Skeletal muscle satellite cell (primary cell): ENCODE results near the gene ADGRG7.

Source experiments
- H3K27me3 ChIP-seq: 2 replicates; pipeline ENCODE4 v1.7.0; 2013; ENCODE audit warnings: low read length; ENCODE audit not compliant: control insufficient read depth, insufficient read depth
- H3K36me3 ChIP-seq: 2 replicates; pipeline ENCODE4 v1.7.0; 2013; ENCODE audit warnings: mild to moderate bottlenecking, control low read depth, low read length; ENCODE audit not compliant: insufficient read depth
- H3K4me1 ChIP-seq: 2 replicates; pipeline ENCODE4 v1.7.0; 2013; ENCODE audit warnings: low read length; ENCODE audit not compliant: control insufficient read depth, insufficient read depth
- H3K4me2 ChIP-seq: 2 replicates; pipeline ENCODE4 v1.7.0; 2013; ENCODE audit warnings: mild to moderate bottlenecking, low read length
- H3K4me3 ChIP-seq: 2 replicates; pipeline ENCODE4 v1.7.0; 2013; ENCODE audit warnings: low read length
- H3K9ac ChIP-seq: 2 replicates; pipeline ENCODE4 v1.7.0; 2013; ENCODE audit warnings: mild to moderate bottlenecking, low read depth, low read length, moderate library complexity
- H3K9me3 ChIP-seq: replicated peaks from 2 replicates; pipeline ENCODE4 v1.7.0; 2013; ENCODE audit warnings: mild to moderate bottlenecking, control low read depth, low read length

ADGRG7 gene

GRCh38 chr3:100693225-100693624, 83.8 kb downstream of the ADGRG7 start:
- Histone ChIP-seq H3K9me3 (no peaks in the 10 kb centered on the region), H3K4me2 (no peak overlapping the region), H3K36me3 (no peaks in the 10 kb centered on the region), H3K4me1 (no peaks in the 10 kb centered on the region), H3K27me3 (peaks cover 7% of the 10 kb centered on the region), H3K4me3 (no peak overlapping the region), H3K9ac (no peak overlapping the region)

- H3K9me3 ChIP-seq, result no peaks in the 10 kb centered on the region
- no peak overlapping the region for H3K9ac ChIP-seq
- no peak overlapping the region for H3K4me3 ChIP-seq
- H3K27me3 ChIP-seq, result peaks cover 15% of the 10 kb centered on the region
- H3K4me1 ChIP-seq, result no peaks in the 10 kb centered on the region
- H3K36me3 ChIP-seq, result no peaks in the 10 kb centered on the region
- no peak overlapping the region for H3K4me2 ChIP-seq
Measured at GRCh38 chr3:100695696-100696095, 86.3 kb downstream of the ADGRG7 start.

- H3K4me2 ChIP-seq, result no peak overlapping the region
- H3K9ac ChIP-seq, result no peak overlapping the region
- no peaks in the 10 kb centered on the region for H3K36me3 ChIP-seq
- peaks cover 15% of the 10 kb centered on the region for H3K27me3 ChIP-seq
- H3K4me3 ChIP-seq, result no peak overlapping the region
- no peaks in the 10 kb centered on the region for H3K4me1 ChIP-seq
- H3K9me3 ChIP-seq, result no peaks in the 10 kb centered on the region
Measured at GRCh38 chr3:100696161-100696560, 86.8 kb downstream of the ADGRG7 start.

- Histone ChIP-seq H3K27me3 (peaks cover 15% of the 10 kb centered on the region), H3K4me1 (no peaks in the 10 kb centered on the region), H3K9ac (no peak overlapping the region), H3K4me3 (no peak overlapping the region), H3K9me3 (no peaks in the 10 kb centered on the region), H3K4me2 (no peak overlapping the region), H3K36me3 (no peaks in the 10 kb centered on the region)
Measured at GRCh38 chr3:100697172-100697571, 87.8 kb downstream of the ADGRG7 start.

DNA sequence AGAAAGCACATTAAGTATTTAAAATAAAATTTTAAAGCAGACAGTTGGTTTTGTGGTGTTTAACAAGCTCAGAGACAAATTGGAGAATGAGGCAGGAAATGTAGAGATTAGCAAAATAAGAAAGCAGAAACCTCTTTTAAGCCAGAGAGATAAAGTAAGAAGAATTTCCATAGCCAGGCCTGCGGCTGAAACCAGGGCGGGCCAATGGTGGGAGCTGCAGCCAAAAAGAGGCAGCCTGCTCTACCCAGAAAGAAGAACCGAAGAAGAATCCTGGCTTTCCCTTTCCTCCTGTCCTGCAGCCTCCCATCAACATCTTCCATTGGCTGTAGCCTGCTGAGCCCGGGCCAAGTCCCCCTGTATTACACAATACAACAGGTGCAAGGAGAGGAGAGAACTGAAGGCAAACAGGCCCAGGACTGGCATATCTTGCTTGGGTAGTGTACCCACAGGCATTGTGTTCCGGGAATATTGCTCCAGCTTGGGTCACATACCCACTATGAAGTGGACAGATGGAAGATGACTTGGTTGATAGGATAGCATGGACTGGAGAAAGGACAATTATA, 88.4 kb downstream of the ADGRG7 start:
- H3K9me3 ChIP-seq, result no peaks in the 10 kb centered on the region
- H3K9ac ChIP-seq, result no peak overlapping the region
- no peaks in the 10 kb centered on the region for H3K4me1 ChIP-seq
- no peak overlapping the region for H3K4me2 ChIP-seq
- no peaks in the 10 kb centered on the region for H3K36me3 ChIP-seq
- peaks cover 15% of the 10 kb centered on the region for H3K27me3 ChIP-seq
- no peak overlapping the region for H3K4me3 ChIP-seq

DNA sequence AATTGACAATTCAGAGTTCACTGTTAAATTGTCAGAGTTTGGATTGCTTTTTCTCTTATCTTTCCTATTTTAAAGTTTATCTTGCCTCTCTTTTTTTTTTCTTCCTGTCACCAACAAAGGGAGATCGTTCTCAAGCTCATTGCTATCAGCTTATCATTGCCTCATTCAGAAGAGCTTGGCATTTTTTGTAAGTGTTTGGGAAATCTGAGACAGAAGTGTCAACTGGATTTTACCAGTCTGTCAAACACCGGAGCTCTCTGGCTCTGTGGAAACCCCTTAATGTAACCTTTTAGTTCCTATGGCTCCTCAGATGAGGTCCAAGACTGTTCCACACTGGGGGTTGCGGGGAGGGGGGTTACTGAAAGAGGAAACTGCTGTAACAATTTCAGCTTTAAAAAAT, 89.3 kb downstream of the ADGRG7 start:
- no peak overlapping the region for H3K9ac ChIP-seq
- H3K4me2 ChIP-seq, result no peak overlapping the region
- H3K27me3 ChIP-seq, result peaks cover 13% of the 10 kb centered on the region
- H3K36me3 ChIP-seq, result no peaks in the 10 kb centered on the region
- H3K9me3 ChIP-seq, result no peaks in the 10 kb centered on the region
- no peaks in the 10 kb centered on the region for H3K4me1 ChIP-seq
- H3K4me3 ChIP-seq, result no peak overlapping the region

GRCh38 chr3:100700708-100701107, 91.3 kb downstream of the ADGRG7 start:
- Histone ChIP-seq H3K4me2 (no peak overlapping the region), H3K4me1 (no peaks in the 10 kb centered on the region), H3K4me3 (no peak overlapping the region), H3K27me3 (peaks cover 9% of the 10 kb centered on the region), H3K9me3 (no peaks in the 10 kb centered on the region), H3K36me3 (no peaks in the 10 kb centered on the region), H3K9ac (no peak overlapping the region)

DNA sequence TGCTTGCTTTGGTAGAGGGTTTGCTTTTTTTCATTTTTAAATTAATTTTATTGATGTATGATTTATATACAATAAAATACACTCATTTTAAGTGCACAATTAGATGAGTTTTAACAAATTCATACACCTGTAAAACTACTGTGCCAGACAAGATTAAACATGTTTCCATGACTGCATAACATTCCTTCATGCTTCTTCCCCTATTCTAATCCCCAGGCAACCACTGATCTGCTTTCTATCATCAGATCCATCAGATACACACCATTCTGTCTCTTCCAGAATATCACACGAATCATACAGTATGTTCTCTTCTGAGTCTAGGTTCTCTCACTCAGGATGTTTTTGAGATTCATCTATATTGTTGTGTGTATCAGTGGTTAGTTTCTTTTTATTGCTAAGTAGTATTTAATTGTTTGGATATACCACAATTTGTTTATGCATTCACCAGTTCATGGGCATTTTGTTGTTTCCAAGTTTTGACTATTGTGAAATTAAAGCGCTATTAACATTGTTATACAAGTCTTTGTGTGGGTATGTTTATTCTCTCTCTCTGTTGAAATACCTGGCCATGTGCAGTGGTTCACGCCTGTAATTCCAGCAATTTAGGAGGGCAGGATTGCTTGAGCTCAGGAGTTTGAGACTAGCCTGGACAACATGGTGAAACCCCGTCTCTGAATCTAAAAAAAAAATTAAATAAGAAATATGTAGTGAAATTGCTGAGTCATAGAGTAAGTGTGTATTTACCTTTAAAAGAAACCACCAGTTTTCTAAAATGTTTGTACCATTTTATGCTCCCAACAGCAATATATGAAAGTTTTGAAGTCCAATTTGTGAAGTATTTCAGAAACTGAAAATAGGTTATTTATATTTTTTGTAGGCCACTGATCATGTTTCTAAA, 92.9 kb downstream of the ADGRG7 start:
- no peak overlapping the region for H3K4me3 ChIP-seq

GRCh38 chr3:100702980-100703345, 93.6 kb downstream of the ADGRG7 start:
- peaks cover 9% of the 10 kb centered on the region for H3K27me3 ChIP-seq
- no peak overlapping the region for H3K9ac ChIP-seq
- no peaks in the 10 kb centered on the region for H3K9me3 ChIP-seq
- no peak overlapping the region for H3K4me3 ChIP-seq
- H3K36me3 ChIP-seq, result no peaks in the 10 kb centered on the region
- no peak overlapping the region for H3K4me2 ChIP-seq
- no peaks in the 10 kb centered on the region for H3K4me1 ChIP-seq

More for the DNA sequence above, 92.9 kb downstream of the ADGRG7 start:
- Histone ChIP-seq H3K9ac (no peak overlapping the region), H3K9me3 (no peaks in the 10 kb centered on the region), H3K4me1 (no peaks in the 10 kb centered on the region), H3K27me3 (peaks cover 9% of the 10 kb centered on the region), H3K36me3 (no peaks in the 10 kb centered on the region), H3K4me2 (no peak overlapping the region)

- Histone ChIP-seq H3K9ac (no peak overlapping the region), H3K36me3 (no peaks in the 10 kb centered on the region), H3K4me3 (no peak overlapping the region), H3K4me1 (peaks cover 5% of the 10 kb centered on the region), H3K27me3 (peaks cover 9% of the 10 kb centered on the region), H3K9me3 (no peaks in the 10 kb centered on the region), H3K4me2 (no peak overlapping the region)
Measured at GRCh38 chr3:100703865-100704264, 94.5 kb downstream of the ADGRG7 start.

GRCh38 chr3:100706365-100706764, 97.0 kb downstream of the ADGRG7 start:
- Histone ChIP-seq H3K9me3 (no peaks in the 10 kb centered on the region), H3K27me3 (no peaks in the 10 kb centered on the region), H3K4me1 (peaks cover 11% of the 10 kb centered on the region), H3K9ac (no peak overlapping the region), H3K36me3 (peaks cover 3% of the 10 kb centered on the region), H3K4me2 (no peak overlapping the region), H3K4me3 (no peak overlapping the region)

- peak overlapping the region; percentile 64 for H3K9ac ChIP-seq
- H3K27me3 ChIP-seq, result no peaks in the 10 kb centered on the region
- H3K4me2 ChIP-seq, result peak overlapping the region; percentile 80
- no peaks in the 10 kb centered on the region for H3K9me3 ChIP-seq
- H3K4me1 ChIP-seq, result peaks cover 27% of the 10 kb centered on the region
- H3K36me3 ChIP-seq, result peaks cover 11% of the 10 kb centered on the region
- peak overlapping the region; percentile 62 for H3K4me3 ChIP-seq
Measured at GRCh38 chr3:100708644-100708988, 99.2 kb downstream of the ADGRG7 start.
